NCI-H187 (cell line): ENCODE results near the gene TCF7.

Experiments used
- DNase-seq, 2 experiments: peaks; one replicate each; lab custom pipeline; 2025; lab: John Stamatoyannopoulos, UW

Gene TCF7

GRCh38 chr5:134090522-134090921 is 24.0 kb upstream of the TCF7 start:
- no peak for DNase-seq

- no peak for DNase-seq
Observed at GRCh38 chr5:134091626-134092121, 22.8 kb upstream of the TCF7 start.

GRCh38 chr5:134092875-134093274 is 21.6 kb upstream of the TCF7 start:
- no peak for DNase-seq

- no peak for DNase-seq
Observed at GRCh38 chr5:134093351-134093750, 21.1 kb upstream of the TCF7 start.

- no peak for DNase-seq
Observed at GRCh38 chr5:134095293-134095692, 19.2 kb upstream of the TCF7 start.

GRCh38 chr5:134095887-134096589 is 18.4 kb upstream of the TCF7 start:
- DNase-seq, result no peak

- no peak for DNase-seq
Observed at GRCh38 chr5:134097211-134097749, 17.2 kb upstream of the TCF7 start.

- no peak for DNase-seq
Observed at GRCh38 chr5:134098690-134099089, 15.8 kb upstream of the TCF7 start.

- no peak for DNase-seq
Observed at GRCh38 chr5:134099288-134099872, 15.1 kb upstream of the TCF7 start.

GRCh38 chr5:134099939-134100282 is 14.6 kb upstream of the TCF7 start:
- no peak for DNase-seq

- no peak for DNase-seq
Observed at GRCh38 chr5:134100283-134101091, 14.0 kb upstream of the TCF7 start.

- DNase-seq, result no peak
Observed at GRCh38 chr5:134101686-134102439, 12.6 kb upstream of the TCF7 start.

GRCh38 chr5:134103397-134103796 is 11.1 kb upstream of the TCF7 start:
- no peak for DNase-seq

GRCh38 chr5:134103998-134104654 is 10.4 kb upstream of the TCF7 start:
- no peak for DNase-seq

- DNase-seq, result no peak
Observed at GRCh38 chr5:134106991-134107701, 7.3 kb upstream of the TCF7 start.

GRCh38 chr5:134107779-134108178 is 6.7 kb upstream of the TCF7 start:
- no peak for DNase-seq

GRCh38 chr5:134110382-134110781 is 4.1 kb upstream of the TCF7 start:
- peak in 1 of 2 experiments; percentile 10 for DNase-seq

GRCh38 chr5:134111741-134112647 is 2.5 kb upstream of the TCF7 start:
- DNase-seq, result no peak

GRCh38 chr5:134112726-134113362 is 1.6 kb upstream of the TCF7 start:
- no peak for DNase-seq
